IPS-18c (cell line): ENCODE measurements around the gene WDR49.
"Not testable (repeated sequence)": the region's sequence is repeated elsewhere in the genome, so short reads cannot be mapped to it uniquely, and the experiment has no call there.

ENCODE experiments used
- H3K4me3 ChIP-seq: 2 replicates; pipeline ENCODE4 v1.7.0; 2013; ENCODE audit warnings: low read depth, mild to moderate bottlenecking, low read length, moderate library complexity; ENCODE audit not compliant: insufficient read depth
- H3K9me3 ChIP-seq: one replicate; pipeline ENCODE4 v1.6.1; 2013; ENCODE audit warnings: mild to moderate bottlenecking, low read length, moderate library complexity; ENCODE audit not compliant: control insufficient read depth, insufficient read depth

WDR49 gene

DNA sequence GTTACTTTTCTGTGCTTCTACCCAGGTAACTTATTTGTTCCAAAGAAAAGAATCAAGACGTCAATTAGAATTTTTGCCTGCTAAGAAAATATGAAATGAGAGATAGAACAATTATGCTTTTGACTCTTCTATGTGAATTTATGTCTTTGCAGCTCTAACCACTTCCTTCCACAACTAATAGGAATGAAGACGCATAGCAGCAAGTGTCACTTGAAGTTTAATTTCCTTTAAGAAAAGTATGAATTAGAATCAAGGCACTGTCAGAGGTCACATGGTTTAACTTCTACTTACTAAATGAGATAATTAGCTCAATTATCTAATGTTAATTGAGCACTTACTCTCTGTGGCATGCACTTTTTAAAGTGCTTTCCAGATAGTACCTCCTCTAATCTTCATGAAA lies 3.3 kb downstream of the WDR49 start:
- H3K4me3 ChIP-seq, result no peak overlapping the region
- no peaks in the 10 kb centered on the region for H3K9me3 ChIP-seq

- Histone ChIP-seq H3K9me3 (no peaks in the 10 kb centered on the region), H3K4me3 (no peak overlapping the region)
Observed at GRCh38 chr3:167649746-167650145, 4.0 kb downstream of the WDR49 start.

- H3K4me3 ChIP-seq, result no peak overlapping the region
- H3K9me3 ChIP-seq, result no peaks in the 10 kb centered on the region
Observed at GRCh38 chr3:167644611-167645010, 9.1 kb downstream of the WDR49 start.

DNA sequence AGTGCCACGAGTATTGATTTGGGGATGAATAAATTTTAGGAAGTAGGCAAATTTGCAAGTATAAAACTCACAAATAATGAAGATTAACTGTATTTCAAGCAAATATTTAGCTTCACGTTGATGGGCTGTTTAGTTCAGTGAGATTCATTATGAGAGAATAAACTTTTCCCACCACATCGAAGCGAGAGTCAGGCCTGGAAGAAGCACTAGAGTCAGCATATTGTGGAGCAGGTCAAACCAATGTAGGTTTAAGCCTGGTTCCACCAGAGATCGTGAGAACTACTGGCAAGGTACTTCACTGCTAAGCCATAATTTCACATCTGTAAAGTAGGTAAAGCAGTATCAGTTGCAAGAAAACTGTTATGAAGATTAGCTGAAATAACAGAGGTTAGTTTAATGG lies 22.3 kb downstream of the WDR49 start:
- H3K4me3 ChIP-seq, result no peak overlapping the region
- no peaks in the 10 kb centered on the region for H3K9me3 ChIP-seq

DNA sequence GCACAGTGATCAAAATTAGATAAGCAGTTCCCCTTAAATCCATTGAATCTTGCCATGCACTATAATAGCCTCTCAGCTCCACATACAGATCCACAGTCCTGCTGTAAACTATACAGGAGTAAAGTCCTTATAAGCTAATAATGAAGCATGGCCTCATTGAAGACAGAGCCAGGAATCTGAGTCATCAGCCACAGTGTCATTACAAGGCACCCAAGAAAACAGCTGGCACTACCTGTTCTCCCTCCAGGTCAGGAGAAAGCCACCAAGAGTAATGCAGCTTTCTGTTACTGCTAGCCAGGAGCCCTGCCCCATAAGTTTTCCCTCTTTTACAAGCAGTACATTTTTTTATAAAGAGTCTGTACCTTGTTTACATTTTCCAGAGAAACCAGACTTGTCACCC lies 27.3 kb downstream of the WDR49 start:
- no peaks in the 10 kb centered on the region for H3K9me3 ChIP-seq
- no peak overlapping the region for H3K4me3 ChIP-seq

DNA sequence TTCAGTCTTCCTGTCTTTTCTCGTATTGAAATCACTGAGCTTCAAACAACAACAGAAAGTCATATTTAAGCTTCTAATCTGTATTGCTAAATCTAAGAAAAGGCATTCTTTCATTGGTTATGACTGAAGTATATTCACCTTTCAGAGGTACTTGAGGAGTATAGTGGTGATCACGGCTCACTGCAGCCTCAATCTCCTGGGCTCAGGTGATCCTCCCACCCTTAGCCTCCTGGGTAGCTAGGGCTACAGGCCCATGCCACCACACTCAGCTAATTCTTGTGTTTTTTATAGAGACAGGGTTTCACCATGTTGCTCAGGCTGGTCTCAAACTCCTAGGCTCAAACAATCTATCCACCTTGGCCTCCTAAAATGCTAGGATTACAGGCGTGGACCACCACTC lies 38.7 kb downstream of the WDR49 start:
- no peak overlapping the region for H3K4me3 ChIP-seq
- no peaks in the 10 kb centered on the region for H3K9me3 ChIP-seq

DNA sequence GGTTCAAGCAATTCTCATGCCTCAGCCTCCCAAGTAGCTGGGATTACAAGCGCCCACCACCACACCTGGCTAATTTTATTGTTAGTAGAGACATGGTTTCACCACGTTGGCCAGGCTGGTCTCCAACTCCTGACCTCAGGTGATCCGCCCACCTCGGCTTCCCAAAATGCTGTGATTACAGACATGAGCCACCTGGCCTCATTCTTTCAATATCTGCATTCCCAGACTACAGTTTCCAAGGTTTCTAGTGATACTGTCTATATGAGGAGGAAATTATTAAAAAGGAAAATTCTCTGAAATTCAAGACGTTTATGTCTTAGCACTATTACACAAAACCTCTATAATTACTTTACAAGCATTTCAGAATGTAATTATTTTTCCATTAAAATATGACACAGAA lies 39.5 kb downstream of the WDR49 start:
- not testable (repeated sequence) for H3K9me3 ChIP-seq, H3K4me3 ChIP-seq

DNA sequence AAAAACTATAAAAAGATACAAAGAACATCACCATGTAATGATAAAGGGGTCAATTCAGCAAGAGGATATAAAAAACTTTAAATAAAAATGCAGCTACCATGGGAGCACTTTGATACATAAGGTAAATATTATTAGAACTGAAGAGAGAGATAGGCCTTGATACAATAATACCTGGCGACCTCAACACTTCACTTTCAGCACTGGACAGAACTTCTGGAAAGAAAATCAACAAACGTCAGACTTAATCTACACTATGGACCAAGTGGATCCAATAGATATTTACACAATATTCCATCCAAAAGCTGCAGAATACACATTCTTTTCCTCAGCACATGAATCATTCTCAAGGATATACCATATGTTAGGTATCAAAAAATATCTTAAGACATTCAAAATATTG lies 42.0 kb downstream of the WDR49 start:
- no peak overlapping the region for H3K4me3 ChIP-seq
- H3K9me3 ChIP-seq, result no peaks in the 10 kb centered on the region

GRCh38 chr3:167609156-167609555 lies 44.6 kb downstream of the WDR49 start:
- no peak overlapping the region for H3K4me3 ChIP-seq
- H3K9me3 ChIP-seq, result no peaks in the 10 kb centered on the region

DNA sequence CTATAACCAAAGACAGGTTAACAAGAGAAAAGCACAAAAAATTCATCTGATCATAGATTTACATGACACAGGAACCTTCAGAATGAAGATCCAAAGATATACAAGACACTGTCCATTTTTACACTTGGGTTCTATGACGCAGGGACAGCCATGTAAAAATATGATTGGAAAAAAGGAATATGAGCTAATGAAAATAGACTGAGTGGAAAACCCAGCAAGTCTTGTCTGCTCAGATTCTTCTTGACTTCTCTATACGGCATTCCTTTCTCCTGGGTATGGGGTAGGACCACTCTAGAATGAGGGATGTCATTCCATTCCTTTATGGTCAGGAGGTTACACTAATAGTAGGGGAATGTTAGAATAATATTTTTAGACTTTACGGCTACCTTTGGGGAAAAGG lies 46.9 kb downstream of the WDR49 start:
- no peak overlapping the region for H3K4me3 ChIP-seq
- H3K9me3 ChIP-seq, result no peaks in the 10 kb centered on the region

- no peak overlapping the region for H3K4me3 ChIP-seq
- no peaks in the 10 kb centered on the region for H3K9me3 ChIP-seq
Observed at GRCh38 chr3:167605871-167606270, 47.9 kb downstream of the WDR49 start.

GRCh38 chr3:167602041-167602440 lies 51.7 kb downstream of the WDR49 start:
- Histone ChIP-seq H3K4me3 (no peak overlapping the region), H3K9me3 (peaks cover 3% of the 10 kb centered on the region)

DNA sequence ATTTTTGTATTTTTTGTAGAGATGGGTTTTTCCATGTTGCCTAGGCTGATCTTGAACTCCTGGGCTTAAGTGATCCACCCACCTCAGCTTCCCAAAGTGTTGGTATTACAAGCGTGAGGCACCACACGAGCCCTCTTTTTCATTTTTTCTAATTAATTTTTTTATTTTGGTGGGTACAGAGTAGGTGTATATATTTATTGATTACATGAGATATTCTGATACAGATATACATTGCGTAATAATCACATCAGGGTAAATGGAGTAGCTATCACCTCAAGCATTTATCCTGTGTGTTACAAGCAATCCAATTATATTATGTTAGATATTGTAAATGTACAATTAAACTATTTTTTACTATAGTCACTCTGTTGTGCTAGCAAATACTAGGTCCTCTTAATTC lies 66.1 kb downstream of the WDR49 start:
- H3K4me3 ChIP-seq, result no peak overlapping the region

GRCh38 chr3:167575000-167575600 lies 78.6 kb downstream of the WDR49 start:
- no peaks in the 10 kb centered on the region for H3K9me3 ChIP-seq
- no peak overlapping the region for H3K4me3 ChIP-seq

More for the DNA sequence above, 66.1 kb downstream of the WDR49 start:
- H3K9me3 ChIP-seq, result no peaks in the 10 kb centered on the region

DNA sequence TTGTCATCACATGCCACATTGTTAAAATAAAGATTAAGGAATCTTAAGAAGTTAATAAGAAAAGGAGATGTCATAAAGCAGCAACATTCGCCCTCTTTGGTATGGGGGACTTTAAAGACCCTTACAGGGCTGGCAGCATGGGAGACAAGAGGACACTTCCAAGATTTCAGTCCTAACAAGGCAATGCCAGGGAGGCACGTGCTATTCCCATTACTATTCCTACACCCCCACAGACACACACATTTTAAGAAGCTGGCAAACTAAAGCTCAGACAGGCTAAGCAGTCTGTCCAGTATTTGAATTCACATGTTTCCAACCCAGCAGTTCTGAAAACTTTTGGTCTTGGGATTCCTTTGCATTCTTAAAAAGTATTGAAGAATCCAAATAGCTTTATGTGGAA lies 80.8 kb downstream of the WDR49 start:
- H3K4me3 ChIP-seq, result no peak overlapping the region

GRCh38 chr3:167568634-167569033 lies 85.1 kb downstream of the WDR49 start:
- Histone ChIP-seq H3K4me3 (no peak overlapping the region), H3K9me3 (no peaks in the 10 kb centered on the region)

More for the DNA sequence above, 80.8 kb downstream of the WDR49 start:
- no peaks in the 10 kb centered on the region for H3K9me3 ChIP-seq

- H3K4me3 ChIP-seq, result no peak overlapping the region
- H3K9me3 ChIP-seq, result no peaks in the 10 kb centered on the region
Observed at GRCh38 chr3:167565489-167565888, 88.3 kb downstream of the WDR49 start.

DNA sequence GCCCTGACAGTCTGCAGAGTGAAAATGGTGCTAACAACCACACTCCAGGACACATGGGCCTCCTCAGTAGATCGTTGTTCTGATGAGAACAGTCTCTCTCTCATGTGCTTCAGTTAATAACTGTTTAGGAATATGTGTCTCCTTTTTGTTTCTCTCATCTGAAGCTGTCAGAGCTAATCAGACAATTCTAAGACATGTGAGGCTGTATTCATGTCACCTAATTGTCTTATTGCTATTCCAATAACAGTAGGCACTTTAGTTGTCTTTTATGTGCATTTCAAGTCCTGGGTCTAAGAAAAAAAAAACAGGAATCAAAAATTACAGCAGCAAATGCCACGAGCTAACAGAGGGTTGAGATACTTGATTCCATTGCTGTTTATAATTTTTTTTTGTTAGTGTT lies 89.1 kb downstream of the WDR49 start:
- Histone ChIP-seq H3K4me3 (no peak overlapping the region), H3K9me3 (no peaks in the 10 kb centered on the region)

DNA sequence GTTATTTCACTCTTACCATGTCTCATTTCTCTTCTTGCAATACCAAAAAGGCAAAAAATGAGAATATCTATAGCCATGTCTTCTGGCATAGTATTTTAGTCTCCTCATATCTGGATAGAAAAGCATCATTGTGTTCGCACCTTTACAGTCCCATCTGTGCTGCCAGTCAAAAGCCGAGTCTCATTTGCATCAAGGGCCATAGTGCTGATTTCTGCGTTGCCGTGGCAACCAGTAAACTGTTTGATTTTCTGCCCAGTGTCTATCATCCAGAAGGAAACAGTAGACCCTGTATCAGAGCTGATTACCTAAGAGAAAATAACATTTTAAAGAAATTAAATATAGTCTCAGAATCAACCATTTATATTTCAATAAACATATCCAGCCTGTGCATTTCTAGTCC lies 93.8 kb downstream of the WDR49 start:
- no peak overlapping the region for H3K4me3 ChIP-seq
- no peaks in the 10 kb centered on the region for H3K9me3 ChIP-seq
